Measurements from ENCODE around the gene ADAP1.

- no peak for TF ChIP-seq TCF7L2 (IDR thresholded peaks at IDR 0.05; ENCODE audit: borderline replicate concordance, low read depth, low read length)
- TF ChIP-seq SETDB1 (IDR thresholded peaks at IDR 0.05; ENCODE audit: insufficient read length, low read length): no peak
- TF ChIP-seq, protein P1, sequence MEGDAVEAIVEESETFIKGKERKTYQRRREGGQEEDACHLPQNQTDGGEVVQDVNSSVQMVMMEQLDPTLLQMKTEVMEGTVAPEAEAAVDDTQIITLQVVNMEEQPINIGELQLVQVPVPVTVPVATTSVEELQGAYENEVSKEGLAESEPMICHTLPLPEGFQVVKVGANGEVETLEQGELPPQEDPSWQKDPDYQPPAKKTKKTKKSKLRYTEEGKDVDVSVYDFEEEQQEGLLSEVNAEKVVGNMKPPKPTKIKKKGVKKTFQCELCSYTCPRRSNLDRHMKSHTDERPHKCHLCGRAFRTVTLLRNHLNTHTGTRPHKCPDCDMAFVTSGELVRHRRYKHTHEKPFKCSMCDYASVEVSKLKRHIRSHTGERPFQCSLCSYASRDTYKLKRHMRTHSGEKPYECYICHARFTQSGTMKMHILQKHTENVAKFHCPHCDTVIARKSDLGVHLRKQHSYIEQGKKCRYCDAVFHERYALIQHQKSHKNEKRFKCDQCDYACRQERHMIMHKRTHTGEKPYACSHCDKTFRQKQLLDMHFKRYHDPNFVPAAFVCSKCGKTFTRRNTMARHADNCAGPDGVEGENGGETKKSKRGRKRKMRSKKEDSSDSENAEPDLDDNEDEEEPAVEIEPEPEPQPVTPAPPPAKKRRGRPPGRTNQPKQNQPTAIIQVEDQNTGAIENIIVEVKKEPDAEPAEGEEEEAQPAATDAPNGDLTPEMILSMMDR (tag by site-specific recombination; IDR thresholded peaks at IDR 0.05): no peak
- TF ChIP-seq ZNF324 (tag by site-specific recombination; IDR thresholded peaks at IDR 0.05): no peak
- no peak for TF ChIP-seq ZBTB8A (tag by site-specific recombination; IDR thresholded peaks at IDR 0.05)
- no peak for TF ChIP-seq MEIS1 (CRISPR knock-in tag; IDR thresholded peaks at IDR 0.05; ENCODE audit: borderline replicate concordance)
Observed at GRCh38 chr7:945556-946255, 8.8 kb downstream of the ADAP1 start.
